ENCODE data around the gene SENP8.

The SENP8 gene

GRCh38 chr15:72178976-72179585 lies 60.9 kb downstream of the SENP8 start:
- no peak for DNase-seq

- DNase-seq: peak; percentile 85
Observed at GRCh38 chr15:72179950-72180581, 61.9 kb downstream of the SENP8 start.

GRCh38 chr15:72180761-72181324 lies 62.6 kb downstream of the SENP8 start:
- DNase-seq: no peak

- no peak for DNase-seq
Observed at GRCh38 chr15:72182244-72182643, 64.0 kb downstream of the SENP8 start.

- DNase-seq: no peak
Observed at GRCh38 chr15:72182673-72183072, 64.5 kb downstream of the SENP8 start.

GRCh38 chr15:72183781-72184164 lies 65.6 kb downstream of the SENP8 start:
- no peak for DNase-seq

- peak; percentile 65 for DNase-seq
Observed at GRCh38 chr15:72184165-72184811, 66.1 kb downstream of the SENP8 start.

- no peak for DNase-seq
Observed at GRCh38 chr15:72189250-72189902, 71.2 kb downstream of the SENP8 start.

GRCh38 chr15:72192416-72192815 lies 74.2 kb downstream of the SENP8 start:
- no peak for DNase-seq
